Measurements from ENCODE around the gene ASPG. TPM values are rescaled to one million over a fixed set of nuclear protein-coding genes. Genes with fewer than 3 reads are reported as not detected.

Gene ASPG
- total RNA-seq, 2 donors from 2014 or later: not detected

DNA sequence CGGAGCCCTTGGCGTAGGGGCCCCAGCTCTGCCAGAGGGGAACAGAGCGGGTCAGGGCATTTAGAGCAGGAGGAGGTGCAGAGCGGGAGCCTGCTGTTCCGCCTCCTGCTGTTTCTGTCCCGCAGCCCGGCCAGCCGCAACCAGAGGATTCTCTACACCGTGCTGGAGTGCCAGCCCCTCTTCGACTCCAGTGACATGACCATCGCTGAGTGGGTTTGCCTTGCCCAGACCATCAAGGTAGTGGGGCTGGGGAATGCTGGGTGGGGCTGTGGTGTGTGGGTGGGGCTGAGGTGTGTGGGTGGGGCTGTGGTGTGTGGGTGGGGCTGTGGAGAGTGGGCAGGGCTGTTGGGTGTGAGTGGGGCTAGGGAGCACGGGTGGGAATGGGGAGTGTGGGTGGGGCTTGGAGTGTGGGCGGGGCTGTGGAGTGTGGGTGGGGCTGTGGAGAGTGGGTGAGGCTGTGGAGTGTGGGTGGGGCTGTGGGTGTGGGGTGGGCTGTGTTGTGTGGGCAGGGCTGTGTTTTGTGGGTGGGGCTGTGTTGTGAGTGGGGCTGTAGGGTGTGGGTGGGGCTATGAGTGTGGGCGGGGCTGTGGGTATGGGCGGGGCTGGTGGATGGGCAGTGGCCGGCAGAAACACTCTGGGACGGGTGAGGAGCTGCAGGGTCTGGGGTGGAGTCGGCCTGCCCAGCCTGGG lies 8.0 kb downstream of the ASPG start:
- no peak overlapping the region for H3K4me3 Mint-ChIP-seq
- H3K27me3 Mint-ChIP-seq: no peaks in the 10 kb centered on the region
- DNase-seq (ENCODE audit: low spot score) (peak; percentile 54), ATAC-seq (peak; percentile 8 to 47)
- peaks cover 0 to 4% of the 10 kb centered on the region in 2 donors for H3K4me1 Mint-ChIP-seq (ENCODE audit: low read depth in 2 of 2)
- H3K9me3 Mint-ChIP-seq: no peaks in the 10 kb centered on the region
- no peaks in the 10 kb centered on the region for H3K36me3 Mint-ChIP-seq
- H3K27ac Mint-ChIP-seq: no peak overlapping the region

DNA sequence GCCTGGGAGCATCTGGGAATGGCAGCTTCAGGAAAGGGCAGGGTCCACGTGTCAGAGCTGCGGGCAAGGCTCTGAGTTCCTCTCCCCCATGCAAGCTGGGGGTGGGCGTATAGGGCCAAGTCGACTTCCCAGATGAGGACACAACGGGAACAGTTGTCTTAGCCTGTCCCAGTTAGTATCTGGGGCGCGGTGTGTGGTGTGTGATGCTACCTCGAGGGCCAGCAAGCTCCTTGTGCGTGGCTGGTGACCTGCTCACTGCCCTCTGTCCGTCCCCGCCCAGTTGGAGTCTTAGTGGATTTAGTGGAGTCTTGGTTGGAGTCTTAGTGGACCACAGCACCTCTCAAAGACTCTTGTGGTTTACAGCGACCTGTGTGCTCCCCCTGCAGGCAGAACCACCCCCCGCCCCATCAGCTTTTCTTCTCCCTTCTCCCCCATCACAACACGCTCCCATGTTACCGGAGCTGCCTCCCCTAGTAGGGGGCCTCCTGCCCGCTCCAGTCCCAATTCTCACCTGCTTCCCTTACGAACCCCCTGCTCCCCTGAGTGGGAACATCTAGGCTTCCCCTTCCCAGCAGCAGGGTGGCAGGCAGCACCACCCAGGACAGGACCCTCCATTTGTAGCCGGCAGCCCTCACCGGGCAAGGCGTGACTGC lies 8.7 kb downstream of the ASPG start:
- no peaks in the 10 kb centered on the region for H3K36me3 Mint-ChIP-seq
- ATAC-seq (no peak), DNase-seq (ENCODE audit: low spot score) (peak; percentile 25)
- no peaks in the 10 kb centered on the region for H3K9me3 Mint-ChIP-seq
- peaks cover 0 to 4% of the 10 kb centered on the region in 2 donors for H3K4me1 Mint-ChIP-seq (ENCODE audit: low read depth in 2 of 2)
- no peak overlapping the region for H3K4me3 Mint-ChIP-seq
- H3K27ac Mint-ChIP-seq: no peak overlapping the region
- no peaks in the 10 kb centered on the region for H3K27me3 Mint-ChIP-seq

DNA sequence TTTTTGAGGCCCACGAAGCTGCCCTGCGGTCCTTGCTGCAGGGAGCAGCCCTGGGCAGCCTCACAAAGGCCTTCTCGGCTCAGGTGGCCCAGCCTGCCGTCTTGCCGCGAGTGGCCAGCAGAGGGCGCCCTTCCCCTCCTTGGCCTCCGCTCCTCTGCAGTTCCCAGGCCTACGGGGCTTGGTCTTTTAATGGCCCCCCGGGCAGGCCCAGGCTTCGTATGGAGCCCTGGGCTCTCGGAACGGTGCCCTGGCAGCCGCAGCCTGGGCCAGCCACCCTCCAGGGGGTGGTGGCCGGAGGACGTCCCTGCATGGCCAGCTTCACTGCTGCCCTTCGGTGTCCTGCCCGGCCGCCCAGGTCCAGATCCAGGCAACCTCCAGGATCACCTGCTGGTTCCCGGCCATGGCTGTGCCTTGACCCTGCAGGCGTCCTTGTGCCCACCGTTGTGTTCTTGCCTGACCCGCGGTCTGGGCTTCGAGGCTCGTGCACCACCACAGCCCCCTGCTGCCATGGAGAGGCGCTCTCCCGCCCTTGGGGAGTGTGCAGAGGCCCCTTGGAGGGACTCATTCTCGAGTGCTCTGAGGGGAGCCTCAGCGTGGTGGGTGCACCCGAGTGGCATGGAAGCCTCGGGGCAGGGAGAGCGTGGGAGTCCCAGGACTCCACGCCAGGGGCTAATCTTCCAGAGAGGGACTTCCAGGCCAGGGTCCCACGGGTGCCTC lies 9.4 kb downstream of the ASPG start:
- Mint-ChIP-seq H3K27me3 (no peaks in the 10 kb centered on the region), H3K36me3 (no peaks in the 10 kb centered on the region), H3K4me3 (no peak overlapping the region), H3K27ac (no peak overlapping the region), H3K4me1 (ENCODE audit: low read depth in 2 of 2) (peaks cover 0 to 4% of the 10 kb centered on the region in 2 donors), H3K9me3 (no peaks in the 10 kb centered on the region)
- ATAC-seq (no peak), DNase-seq (ENCODE audit: low spot score) (peak; percentile 76)

DNA sequence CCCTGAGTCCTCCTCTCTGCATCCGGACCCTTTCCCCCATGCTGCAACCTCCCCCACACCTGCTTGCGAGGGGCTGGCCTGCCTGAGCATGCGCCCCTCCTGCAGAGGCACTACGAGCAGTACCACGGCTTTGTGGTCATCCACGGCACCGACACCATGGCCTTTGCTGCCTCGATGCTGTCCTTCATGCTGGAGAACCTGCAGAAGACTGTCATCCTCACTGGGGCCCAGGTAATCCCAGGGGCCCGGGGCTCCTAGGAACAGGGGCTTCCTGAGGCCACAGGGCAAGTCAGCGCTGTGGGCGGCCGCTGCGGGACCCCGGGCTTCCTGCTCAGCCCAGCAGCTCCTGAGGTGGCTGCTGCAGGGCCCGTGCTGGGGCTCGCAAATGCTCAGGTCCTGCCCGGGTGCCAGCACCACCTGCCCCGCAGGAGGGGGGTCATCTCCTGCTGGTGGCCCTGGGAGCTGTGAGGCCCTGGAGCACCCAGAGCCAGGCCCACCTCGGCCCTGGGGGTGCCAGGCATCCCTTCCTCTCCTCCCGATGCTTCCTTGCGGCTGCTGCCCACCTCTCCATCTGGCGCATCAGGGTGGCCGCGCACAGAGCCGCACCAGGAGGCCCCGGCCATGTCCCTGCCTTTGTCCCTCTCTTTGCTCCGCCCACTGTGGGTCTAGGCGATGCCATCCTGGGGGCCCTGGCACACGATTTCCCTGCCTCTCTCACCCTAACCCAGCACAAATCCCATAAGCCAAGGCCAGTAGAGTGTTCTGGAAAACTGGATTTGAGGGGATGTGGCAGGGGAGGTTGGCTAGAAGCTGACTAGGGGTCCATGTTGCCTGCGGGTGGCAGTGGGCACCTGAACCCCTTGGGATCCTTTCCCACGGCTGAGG lies 10.2 kb downstream of the ASPG start:
- no peaks in the 10 kb centered on the region for H3K27me3 Mint-ChIP-seq
- ATAC-seq: no peak
- DNase-seq (ENCODE audit: low spot score): no peak
- H3K27ac Mint-ChIP-seq: no peak overlapping the region
- H3K4me1 Mint-ChIP-seq (ENCODE audit: low read depth in 2 of 2): peaks cover 0 to 4% of the 10 kb centered on the region in 2 donors
- H3K9me3 Mint-ChIP-seq: no peaks in the 10 kb centered on the region
- H3K4me3 Mint-ChIP-seq: no peak overlapping the region
- no peaks in the 10 kb centered on the region for H3K36me3 Mint-ChIP-seq

DNA sequence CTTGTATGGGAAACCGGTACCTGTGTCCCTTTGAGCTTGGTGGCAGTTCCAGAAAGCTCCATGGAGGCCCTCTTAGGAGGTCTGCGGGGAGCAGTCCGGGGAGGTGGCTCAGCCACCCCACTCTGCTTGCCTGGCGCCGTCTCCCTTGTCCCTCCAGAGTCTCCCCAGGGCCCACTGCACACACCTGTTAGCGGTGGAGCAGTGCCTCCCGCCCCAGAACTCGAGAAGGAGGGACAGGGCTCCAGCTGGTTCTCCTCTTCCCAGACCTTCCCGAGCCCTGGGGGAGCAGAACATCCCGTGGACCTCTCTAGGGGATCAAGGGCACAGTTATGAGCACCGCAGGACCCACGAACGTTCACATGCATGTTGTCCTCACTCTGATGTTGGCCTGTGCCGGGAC lies 10.8 kb downstream of the ASPG start:
- ATAC-seq: no peak

DNA sequence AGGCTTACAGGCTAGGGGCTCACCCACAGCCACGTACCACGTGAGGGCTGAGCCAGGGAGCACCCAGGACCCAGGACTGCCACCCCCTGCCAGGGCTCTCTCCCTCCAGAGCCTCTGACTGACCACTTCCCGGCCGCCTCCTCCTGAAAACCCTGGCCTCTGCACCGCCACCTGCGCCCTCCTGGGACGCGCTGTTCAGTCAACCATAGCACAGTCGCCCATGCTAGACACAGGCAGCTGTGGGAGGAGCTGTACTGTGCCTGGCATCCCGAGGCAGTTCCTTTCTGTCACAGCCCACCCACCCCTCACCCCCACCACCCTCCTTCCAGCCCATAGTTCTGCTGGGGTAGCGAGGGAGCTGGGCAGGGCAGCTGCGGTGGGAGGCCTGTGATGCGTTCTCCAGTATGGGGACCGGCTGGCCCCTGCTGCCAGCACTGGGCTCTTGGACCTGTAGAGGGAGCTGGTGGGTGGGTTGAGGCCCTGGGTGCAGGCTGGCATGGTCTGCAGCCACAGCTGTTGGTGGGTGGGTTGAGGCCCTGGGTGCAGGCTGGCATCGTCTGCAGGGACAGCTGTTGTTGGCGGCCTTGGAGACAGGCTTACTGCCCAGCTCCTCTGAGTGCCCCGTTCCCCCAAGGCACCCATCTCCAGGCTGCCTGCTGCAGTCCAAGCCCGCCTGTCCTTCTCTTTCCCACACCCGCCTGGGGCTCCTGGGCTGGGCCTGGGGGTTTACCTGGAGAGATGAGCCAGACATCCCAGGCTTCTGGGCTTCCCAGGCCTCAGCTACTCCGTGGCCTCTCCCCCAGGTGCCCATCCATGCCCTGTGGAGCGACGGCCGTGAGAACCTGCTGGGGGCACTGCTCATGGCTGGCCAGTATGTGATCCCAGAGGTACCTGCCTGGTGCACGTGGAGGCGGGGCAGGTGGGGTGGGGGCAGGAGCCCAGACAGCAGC lies 11.5 kb downstream of the ASPG start:
- no peaks in the 10 kb centered on the region for H3K9me3 Mint-ChIP-seq
- ATAC-seq (no peak), DNase-seq (ENCODE audit: low spot score) (no peak)
- H3K36me3 Mint-ChIP-seq: no peaks in the 10 kb centered on the region
- H3K27ac Mint-ChIP-seq: no peak overlapping the region
- H3K27me3 Mint-ChIP-seq: no peaks in the 10 kb centered on the region
- H3K4me1 Mint-ChIP-seq (ENCODE audit: low read depth in 2 of 2): peaks cover 0 to 4% of the 10 kb centered on the region in 2 donors
- no peak overlapping the region for H3K4me3 Mint-ChIP-seq

More for the DNA sequence above, 10.8 kb downstream of the ASPG start:
- H3K27ac Mint-ChIP-seq: no peak overlapping the region
- H3K36me3 Mint-ChIP-seq: no peaks in the 10 kb centered on the region
- DNase-seq (ENCODE audit: low spot score): no peak
- no peak overlapping the region for H3K4me3 Mint-ChIP-seq
- no peaks in the 10 kb centered on the region for H3K9me3 Mint-ChIP-seq
- peaks cover 0 to 4% of the 10 kb centered on the region in 2 donors for H3K4me1 Mint-ChIP-seq (ENCODE audit: low read depth in 2 of 2)
- no peaks in the 10 kb centered on the region for H3K27me3 Mint-ChIP-seq

DNA sequence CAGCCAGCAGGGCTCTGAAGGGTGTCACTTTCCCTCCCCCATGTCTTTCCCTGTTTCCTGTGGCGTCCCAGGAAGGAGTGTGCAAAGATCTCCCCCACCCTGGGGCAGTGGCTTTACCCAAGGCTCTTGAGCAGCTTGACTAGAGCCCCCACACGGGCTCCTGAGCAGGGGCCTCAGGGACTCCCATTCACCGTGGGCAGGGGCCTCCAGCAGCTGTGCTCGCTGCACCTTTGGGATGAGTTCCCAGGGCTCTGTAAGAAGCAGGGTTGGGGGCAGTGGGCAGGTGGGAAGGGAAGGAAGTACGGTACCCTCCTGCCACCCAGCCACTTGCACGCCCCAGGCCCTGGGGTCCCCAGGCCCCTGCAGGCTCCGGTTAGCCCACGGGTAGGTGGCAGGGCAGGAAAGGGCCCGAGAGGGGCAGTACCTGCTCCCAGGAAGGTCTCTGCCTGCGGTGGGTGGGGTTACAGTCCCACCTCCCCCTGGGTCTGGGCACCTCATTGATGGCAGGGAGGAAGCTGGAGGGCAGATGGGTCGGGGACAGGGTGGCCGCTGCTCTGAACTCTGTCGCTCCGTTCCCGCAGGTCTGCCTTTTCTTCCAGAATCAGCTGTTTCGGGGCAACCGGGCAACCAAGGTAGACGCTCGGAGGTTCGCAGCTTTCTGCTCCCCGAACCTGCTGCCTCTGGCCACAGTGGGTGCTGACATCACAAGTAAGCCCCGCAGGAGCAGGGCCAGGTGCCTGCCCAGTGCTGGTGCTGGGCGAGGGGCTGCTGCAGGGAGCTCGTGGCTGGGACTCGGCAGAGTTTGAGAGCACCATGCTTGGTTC lies 13.0 kb downstream of the ASPG start:
- ATAC-seq (no peak), DNase-seq (ENCODE audit: low spot score) (peak; percentile 59)
- no peak overlapping the region for H3K4me3 Mint-ChIP-seq
- H3K27me3 Mint-ChIP-seq: no peaks in the 10 kb centered on the region
- no peaks in the 10 kb centered on the region for H3K36me3 Mint-ChIP-seq
- no peak overlapping the region for H3K27ac Mint-ChIP-seq
- H3K9me3 Mint-ChIP-seq: no peaks in the 10 kb centered on the region
- peaks cover 0 to 4% of the 10 kb centered on the region in 2 donors for H3K4me1 Mint-ChIP-seq (ENCODE audit: low read depth in 2 of 2)

DNA sequence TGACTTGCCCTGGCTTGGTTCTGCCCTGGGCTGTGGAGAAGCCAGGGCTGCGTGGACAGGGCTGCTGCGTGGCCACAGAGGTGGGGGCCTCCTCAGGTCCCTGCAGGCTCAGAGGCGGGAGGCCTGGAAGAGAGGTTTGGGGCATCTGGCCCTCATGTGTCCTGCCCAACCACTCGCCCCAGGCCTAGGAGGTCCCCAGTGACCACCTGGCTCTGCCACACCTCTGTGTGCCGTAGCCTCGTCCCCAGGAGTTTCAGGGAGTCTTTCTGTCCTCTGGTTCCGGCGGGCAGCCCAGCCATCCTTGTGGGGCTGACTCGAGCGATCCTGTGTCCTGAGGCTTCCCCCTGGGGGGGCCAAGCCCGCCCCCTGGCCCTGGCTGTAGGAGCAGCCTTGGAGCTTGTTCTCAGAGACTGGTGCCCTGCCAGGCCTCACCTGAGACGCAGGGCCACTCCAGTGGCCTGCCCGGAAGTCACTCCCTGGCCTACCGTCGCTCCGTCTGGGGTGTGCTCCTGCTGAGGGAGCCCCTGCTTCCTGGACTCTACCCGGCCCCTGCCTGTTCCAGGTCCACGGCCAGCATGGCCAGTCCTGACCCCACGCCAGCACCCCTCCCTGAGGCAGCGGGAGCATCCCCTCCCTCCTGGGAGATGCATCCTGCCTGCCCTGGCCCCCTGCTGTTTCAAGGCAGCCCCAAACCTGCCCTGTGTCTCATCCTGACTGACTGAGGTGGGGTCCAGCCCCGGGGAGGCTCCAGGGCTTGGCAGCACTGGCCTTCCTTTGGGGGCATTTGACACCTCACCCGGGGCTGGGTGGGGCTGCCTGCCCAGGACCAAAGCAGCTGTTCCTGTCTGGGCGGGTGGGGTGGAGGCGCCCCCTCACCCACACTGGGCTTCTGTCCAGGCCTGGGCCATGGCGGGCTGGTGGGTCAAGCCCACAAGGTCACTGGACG lies 13.9 kb downstream of the ASPG start:
- no peaks in the 10 kb centered on the region for H3K36me3 Mint-ChIP-seq
- H3K27me3 Mint-ChIP-seq: no peaks in the 10 kb centered on the region
- DNase-seq (ENCODE audit: low spot score): peak; percentile 53
- H3K4me1 Mint-ChIP-seq (ENCODE audit: low read depth in 2 of 2): peaks cover 0 to 3% of the 10 kb centered on the region in 2 donors
- no peaks in the 10 kb centered on the region for H3K9me3 Mint-ChIP-seq
- H3K4me3 Mint-ChIP-seq: no peak overlapping the region
- no peak overlapping the region for H3K27ac Mint-ChIP-seq
- ATAC-seq: peak in 1 of 2 donors; percentile 7

DNA sequence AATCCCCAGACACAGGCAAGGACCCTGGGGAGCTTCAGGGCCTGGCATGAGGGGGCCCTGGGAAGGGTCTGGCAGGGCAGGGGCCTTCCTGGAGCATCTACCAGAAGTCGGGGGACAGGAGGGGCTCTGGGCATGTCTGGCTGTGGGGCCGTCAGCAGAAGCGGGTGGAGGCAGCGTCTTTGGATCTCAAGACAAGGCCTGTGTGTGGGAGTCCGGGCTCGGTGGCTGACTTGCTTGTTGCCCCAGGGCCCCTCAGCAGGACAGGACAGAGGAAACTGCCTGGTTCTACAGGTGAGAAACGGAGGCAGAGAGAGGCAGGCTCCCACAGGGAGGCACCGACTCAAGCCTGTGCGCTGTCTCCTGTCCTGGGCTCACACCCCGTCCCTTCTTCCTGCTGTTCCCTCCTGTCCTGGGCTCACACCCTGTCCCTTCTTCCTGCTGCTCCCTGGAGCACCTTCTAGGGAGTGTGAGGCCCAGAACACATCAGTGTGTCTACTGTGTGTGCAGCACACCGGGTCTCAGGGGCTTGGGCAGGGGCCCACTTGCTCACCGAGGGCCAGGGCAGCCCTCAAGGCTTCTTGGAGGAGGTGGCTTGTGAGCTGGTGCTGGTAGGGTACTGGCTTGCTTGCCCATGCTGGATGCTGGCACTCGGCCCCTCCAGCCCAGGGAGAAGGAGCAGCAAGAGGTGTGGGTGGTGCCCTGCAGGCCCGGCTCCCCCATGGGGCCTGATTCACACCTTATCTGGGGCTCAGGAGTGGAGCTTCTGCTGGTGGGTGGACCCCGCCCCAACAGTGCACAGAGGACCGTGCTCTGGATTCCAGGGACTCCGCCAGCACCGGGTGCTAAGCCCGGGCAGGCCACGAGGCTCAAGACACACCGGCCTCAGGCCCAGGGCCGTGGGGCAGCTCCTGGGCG lies 14.9 kb downstream of the ASPG start:
- no peaks in the 10 kb centered on the region for H3K4me1 Mint-ChIP-seq (ENCODE audit: low read depth in 2 of 2)
- peak; percentile 54 for DNase-seq (ENCODE audit: low spot score)
- no peak for ATAC-seq
- no peak overlapping the region for H3K4me3 Mint-ChIP-seq
- H3K27me3 Mint-ChIP-seq: no peaks in the 10 kb centered on the region
- no peak overlapping the region for H3K27ac Mint-ChIP-seq
- H3K36me3 Mint-ChIP-seq: no peaks in the 10 kb centered on the region
- H3K9me3 Mint-ChIP-seq: no peaks in the 10 kb centered on the region

DNA sequence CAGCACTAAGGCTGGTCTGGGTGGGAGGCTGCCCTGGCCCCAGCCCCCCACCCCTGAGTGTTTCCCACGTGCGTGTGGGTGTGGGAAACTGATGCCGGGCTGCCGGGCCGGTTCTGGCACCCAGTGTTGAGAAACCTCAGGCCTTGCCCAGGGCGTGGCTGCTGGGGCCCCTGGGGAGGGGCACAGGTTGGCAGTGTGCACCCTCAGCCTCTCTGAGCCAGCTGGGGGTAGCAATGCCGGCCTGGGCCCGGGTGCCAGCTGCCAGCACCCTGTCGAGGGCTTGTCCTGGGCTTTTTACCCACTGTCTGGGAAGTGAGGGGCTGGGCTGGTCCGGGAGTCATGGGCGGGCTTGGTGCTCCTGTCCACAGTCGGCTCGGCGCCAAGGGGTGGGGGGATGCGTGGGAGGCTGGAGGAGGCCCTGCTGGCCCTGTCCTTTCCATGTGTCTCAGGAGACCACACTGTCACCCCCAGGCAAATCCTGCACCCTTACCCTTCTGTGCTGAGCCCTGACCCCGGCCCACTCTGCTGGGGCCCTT lies 15.7 kb downstream of the ASPG start:
- peak; percentile 42 for DNase-seq (ENCODE audit: low spot score)
- H3K4me1 Mint-ChIP-seq (ENCODE audit: low read depth in 2 of 2): no peaks in the 10 kb centered on the region
- no peak for ATAC-seq
- H3K4me3 Mint-ChIP-seq: no peak overlapping the region
- H3K27me3 Mint-ChIP-seq: no peaks in the 10 kb centered on the region
- no peaks in the 10 kb centered on the region for H3K9me3 Mint-ChIP-seq
- no peaks in the 10 kb centered on the region for H3K36me3 Mint-ChIP-seq
- no peak overlapping the region for H3K27ac Mint-ChIP-seq

Measured in natural killer cell treated with Interleukin-12 subunit alpha and Interleukin-12 subunit beta and Interleukin-15 and Interleukin-18, amount 100 ng/mL, for 72 hours (primary cell).